Muscle layer of duodenum (tissue), 2 donors: Measurements from ENCODE around the gene MPHOSPH9.

Source experiments
- H3K27ac ChIP-seq: one replicate; pipeline ENCODE4 v1.7.0; 2013; ENCODE audit warnings: mild to moderate bottlenecking, low read length
- H3K27me3 ChIP-seq: one replicate; pipeline ENCODE4 v1.7.0; 2013; ENCODE audit warnings: low read depth, mild to moderate bottlenecking, control low read depth, low read length
- H3K36me3 ChIP-seq, 2 donors: one replicate each; pipeline ENCODE4 v1.7.0; 2013; ENCODE audit warnings: low read length in 2 of 2, control low read depth in 1 of 2, mild to moderate bottlenecking in 1 of 2; ENCODE audit not compliant: insufficient read depth in 2 of 2, control insufficient read depth in 1 of 2
- H3K4me1 ChIP-seq, 2 donors: one replicate each; pipeline ENCODE4 v1.7.0; 2013; ENCODE audit warnings: low read length in 2 of 2, mild to moderate bottlenecking in 2 of 2, control low read depth in 1 of 2, moderate library complexity in 1 of 2; ENCODE audit not compliant: insufficient read depth in 2 of 2, control insufficient read depth in 1 of 2
- H3K4me3 ChIP-seq, 2 donors: one replicate each; pipeline ENCODE4 v1.7.0; 2013; ENCODE audit warnings: low read length in 2 of 2, low read depth in 1 of 2, mild to moderate bottlenecking in 1 of 2
- H3K9me3 ChIP-seq, 2 donors: one replicate each; pipeline ENCODE4 v1.7.0; 2013; ENCODE audit warnings: low read length in 2 of 2, control low read depth in 1 of 2, mild to moderate bottlenecking in 1 of 2; ENCODE audit not compliant: control insufficient read depth in 1 of 2
- donor health status: healthy.

Gene MPHOSPH9

DNA sequence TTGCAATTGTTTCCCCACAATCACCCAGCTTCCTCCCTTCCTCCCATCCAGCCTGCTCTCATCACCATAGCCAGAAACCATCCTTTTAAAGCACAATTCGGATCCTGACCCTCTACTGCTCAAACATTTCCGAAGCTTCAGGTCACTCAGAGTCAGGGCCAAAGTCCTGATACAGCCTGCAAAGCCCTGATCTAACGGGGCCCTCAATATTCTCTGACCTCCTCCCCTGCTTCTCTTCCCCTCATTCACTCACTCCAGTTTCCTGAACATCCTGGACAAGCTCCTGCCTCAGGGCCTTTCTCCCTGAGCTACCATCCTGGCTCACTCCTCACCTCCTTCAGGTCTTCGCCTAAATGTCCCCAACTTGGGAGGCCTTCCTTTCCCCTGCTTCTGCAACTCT lies 128.1 kb downstream of the MPHOSPH9 start:
- no peak overlapping the region for H3K4me3 ChIP-seq
- H3K27ac ChIP-seq = no peak overlapping the region
- H3K36me3 ChIP-seq = no peaks in the 10 kb centered on the region
- H3K9me3 ChIP-seq = no peaks in the 10 kb centered on the region
- no peaks in the 10 kb centered on the region for H3K27me3 ChIP-seq
- H3K4me1 ChIP-seq = peaks cover 5 to 18% of the 10 kb centered on the region in 2 donors
